A204.1 (cell line): Measurements from ENCODE around the gene MYOZ3.

Experiments used
- FAIRE-seq: peaks from 2 replicates; lab custom pipeline; 2012; peaks lifted over from hg19 to GRCh38; lab: Jason Lieb, UNC

Gene MYOZ3

DNA sequence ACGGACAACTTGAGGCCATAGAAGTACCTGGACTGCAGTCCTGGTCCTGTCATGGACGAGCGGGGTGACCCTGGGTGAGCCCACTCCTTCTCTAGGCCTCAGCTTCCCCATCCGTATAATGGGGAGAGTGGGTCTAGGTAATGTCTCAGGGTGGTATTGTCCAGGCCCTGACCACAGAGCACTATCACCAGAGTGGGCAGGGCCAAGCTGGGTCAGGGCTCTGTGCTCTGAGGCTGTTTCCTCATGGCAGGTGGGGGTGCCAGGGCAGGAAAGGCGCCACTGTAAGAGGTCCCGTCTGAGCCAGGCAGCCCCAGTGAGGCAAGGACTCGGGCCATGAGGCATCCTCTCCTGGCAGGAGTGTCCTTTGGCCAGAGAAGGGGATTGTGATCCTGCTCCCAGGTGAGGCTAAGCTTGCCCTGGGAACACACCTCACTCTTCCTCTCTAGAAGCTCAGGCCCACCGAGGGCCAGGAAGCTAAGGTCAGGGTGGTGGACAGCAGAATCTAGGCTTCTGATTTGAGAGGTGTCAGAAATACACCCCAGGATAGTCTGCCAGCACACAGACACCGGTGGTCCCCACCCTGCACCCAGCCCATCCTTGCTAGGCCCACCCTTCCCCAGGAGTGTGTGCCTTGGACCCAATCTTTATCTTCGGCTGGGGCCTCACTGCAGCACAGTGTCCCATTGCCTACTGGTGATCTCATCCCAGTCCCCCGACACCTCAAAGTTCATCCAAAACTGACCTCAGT lies 1.5 kb upstream of the MYOZ3 start:
- FAIRE-seq, result no peak

DNA sequence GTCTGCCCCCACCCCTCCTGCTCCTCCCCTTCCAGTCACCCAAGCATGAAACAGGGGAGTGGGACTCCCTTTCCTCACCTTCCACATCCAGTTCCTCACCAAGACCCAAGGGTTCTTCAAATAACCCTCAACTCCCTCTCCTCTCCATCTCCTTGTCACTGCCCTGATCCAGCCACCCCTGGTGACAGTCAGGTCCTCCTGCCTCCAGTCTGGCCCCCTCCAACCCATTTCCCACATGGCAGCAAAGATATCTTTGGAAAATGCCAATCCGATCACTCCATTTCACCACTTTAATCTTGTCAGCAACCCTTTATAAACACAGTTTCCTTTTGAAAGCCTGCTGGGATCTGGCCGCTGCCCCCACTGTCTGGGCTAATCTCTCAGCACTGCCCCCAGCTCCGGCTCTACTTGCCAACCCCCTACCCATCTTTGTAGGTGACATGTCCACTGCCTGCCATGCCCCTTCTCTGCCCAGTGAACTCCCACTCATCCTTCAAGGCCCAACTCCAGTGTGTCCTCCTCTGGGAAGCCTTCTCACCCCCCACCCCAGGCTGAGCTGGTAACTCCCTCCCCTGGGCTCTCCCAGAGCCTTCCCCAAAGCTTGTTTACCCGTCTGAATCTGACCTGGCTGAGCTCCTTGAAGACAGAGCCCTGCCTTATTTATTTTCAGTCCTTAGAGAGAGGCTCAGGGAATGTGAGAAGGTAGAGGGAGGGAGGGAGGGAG lies 781 bp upstream of the MYOZ3 start:
- no peak for FAIRE-seq

DNA sequence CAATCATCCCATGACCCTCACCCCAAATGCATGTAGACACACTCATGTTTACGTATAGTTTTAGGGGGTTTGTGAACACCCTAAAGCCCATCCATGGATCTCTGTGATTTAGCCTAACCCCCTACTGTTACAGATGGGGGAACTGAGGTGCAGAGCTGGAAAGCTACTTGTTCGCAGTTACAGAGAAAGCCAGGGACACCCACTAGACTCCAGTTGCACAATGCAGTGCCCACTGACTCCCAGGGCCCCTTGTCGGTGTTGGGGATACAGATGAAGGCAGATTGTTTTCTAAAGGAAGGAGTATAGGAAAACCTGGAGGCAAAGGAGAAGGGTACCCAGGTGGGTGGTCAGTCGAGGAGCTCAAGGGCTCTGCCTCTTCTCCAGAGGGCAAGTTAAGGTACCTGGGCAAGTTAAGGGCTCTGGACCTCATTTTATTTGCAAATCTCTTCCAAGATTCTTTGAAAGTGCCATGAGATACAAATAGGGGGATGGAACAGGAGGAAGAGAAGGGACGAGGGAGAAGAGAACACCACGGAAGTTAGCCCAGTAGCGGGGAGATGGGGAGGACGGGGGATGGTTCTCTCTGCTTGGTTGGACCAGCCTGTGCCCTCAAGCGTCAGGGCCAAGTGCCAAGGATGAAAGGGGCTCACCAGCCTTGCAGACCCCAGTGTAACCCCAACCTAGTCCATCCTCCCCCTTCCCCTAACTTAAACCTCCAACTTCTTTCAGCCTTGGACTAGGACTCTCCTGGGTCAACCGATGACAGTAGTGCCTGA lies 958 bp downstream of the MYOZ3 start:
- FAIRE-seq, result no peak

DNA sequence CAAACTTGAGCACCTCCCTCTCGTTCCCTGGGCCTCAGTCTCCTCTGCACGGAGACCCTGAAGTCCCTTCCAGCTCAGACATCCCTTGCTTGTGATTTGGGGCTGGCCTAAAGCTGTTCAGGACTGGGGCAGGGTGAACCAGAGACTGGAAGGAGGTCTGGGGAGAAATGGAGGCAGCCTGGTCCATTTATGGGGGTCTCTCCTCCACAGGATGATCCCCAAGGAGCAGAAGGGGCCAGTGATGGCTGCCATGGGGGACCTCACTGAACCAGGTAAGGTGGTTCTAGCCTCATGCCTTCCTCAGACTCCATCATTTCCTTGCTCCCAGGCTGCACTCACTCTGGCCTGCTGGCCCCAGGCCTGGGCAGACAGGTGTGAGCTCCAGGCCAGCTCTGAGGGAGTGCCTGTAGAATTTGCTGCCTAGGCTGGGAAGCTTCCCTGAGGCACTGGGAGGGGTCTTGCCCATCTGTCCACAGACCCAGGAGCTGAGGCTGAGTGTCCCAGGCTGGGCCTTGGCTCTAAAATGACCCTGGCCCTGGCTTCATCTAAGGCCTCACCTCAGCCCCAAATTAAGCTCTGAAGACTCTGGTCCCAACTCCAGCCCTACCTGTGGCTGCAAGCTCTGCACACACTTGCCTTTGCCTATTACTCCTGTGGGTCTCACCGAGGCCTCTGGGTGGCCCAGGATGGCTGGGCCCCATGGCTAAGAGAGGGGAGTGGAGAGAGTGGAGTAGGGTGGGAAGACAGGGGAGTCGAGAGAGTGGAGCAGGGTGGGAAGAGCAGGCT lies 1.9 kb downstream of the MYOZ3 start:
- no peak for FAIRE-seq

DNA sequence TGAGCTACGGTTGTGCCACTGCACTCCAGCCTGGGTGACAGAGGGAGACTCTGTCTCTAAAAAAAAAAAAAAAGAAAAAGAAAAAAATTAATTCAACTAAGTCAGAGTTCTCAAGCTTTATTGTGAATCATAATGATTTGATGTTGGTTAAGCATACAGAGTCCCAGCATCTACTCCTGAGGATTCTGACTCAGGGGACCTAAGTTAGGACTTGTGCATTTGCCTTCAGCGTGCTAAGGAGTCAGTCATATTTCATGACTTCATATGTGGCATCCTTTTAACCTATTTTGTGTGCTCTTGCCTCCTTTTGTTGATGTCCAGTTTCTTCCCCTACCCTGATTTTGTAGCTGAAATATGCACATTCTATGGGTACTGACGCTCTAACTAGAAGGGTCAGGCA lies 2.9 kb downstream of the MYOZ3 start:
- FAIRE-seq, result no peak

DNA sequence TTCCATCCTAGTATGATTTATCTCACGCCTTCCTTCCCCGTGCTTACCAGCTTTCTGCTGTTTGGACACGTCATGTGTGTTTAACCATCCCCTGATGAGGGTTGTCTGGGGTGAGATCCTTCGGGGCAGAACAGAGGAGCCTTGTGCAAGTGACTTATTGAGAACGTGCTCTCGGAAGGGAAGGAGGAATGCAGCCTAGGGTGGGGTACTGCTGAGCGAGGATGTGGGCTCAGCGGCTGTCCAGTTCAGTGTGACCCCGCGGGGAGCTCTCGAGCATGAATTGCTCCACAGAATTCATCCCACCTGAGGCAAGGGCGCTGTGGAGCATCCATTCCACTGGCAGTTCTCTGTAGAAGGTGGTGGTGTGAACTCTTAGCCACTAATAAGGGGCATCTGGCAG lies 4.0 kb downstream of the MYOZ3 start:
- FAIRE-seq, result no peak

DNA sequence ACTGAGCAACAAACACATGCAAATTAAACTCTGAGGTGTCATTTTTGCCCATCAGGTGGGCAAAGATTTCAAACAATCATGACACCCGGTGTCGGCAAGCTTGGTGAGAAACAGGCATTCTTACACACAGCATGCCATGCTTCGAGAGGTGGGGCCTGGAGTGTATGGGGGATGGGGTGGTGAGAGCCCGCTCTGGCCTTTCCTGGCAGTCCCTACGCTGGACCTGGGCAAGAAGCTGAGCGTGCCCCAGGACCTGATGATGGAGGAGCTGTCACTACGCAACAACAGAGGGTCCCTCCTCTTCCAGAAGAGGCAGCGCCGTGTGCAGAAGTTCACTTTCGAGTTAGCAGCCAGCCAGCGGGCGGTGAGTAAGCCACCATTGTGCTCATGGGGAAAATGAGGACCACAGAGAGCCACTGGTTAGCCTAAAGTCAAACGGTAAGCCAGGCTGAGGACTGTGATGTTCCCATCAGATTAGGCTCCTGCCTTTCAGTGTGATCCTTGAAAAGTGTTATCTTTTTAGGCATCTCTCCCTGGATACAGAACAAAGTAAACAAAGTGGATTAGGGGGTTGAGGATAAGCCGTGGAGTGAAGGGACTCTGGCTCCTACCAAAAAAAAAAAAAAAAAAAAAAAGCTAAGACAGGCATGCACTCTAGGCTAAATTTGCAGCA lies 9.4 kb downstream of the MYOZ3 start:
- no peak for FAIRE-seq

DNA sequence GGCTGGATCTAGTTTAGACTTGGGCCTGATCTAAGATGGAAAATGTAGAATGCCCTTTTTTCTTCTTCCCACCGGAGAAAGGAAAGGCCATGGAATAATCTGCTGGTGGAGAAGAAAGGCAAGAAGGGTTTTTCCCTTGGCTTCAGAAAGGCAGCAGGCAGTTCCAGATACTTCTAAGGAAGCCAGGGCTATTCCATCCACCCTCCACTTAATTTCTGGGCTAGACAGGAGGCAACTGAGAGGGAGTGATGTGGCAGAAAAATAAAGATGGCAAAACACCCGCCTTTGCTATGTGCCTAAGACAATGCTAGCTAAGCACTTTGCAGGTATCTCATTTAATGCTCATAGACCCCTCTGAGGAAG lies 9.9 kb downstream of the MYOZ3 start:
- FAIRE-seq, result no peak

DNA sequence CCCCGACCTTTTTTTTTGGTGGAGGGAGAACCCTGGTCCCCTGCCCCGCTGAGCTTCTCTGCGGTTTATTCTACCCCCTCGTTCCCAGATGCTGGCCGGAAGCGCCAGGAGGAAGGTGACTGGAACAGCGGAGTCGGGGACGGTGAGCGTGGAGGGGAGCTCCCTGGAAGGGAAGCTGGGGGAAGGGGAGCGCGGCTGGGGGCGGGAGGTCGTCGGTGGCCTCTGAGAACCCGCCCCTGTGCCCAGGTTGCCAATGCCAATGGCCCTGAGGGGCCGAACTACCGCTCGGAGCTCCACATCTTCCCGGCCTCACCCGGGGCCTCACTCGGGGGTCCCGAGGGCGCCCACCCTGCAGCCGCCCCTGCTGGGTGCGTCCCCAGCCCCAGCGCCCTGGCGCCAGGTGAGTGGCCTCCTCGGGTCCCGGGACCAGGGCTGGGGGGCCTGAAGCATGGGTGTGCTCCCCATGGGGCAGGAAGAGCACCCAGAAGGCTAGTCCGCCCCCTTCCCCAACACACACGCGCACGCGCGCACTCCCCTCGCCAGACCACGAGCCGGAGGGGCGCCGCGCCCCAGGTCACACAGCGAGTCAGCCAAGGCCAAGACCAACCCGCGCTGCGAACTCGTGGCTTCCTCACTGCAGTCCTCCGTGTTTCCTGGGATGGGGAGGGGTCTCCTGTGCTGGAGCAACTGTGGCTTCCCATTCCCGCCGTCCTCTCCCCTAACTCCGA lies 10.6 kb downstream of the MYOZ3 start:
- FAIRE-seq, result no peak

DNA sequence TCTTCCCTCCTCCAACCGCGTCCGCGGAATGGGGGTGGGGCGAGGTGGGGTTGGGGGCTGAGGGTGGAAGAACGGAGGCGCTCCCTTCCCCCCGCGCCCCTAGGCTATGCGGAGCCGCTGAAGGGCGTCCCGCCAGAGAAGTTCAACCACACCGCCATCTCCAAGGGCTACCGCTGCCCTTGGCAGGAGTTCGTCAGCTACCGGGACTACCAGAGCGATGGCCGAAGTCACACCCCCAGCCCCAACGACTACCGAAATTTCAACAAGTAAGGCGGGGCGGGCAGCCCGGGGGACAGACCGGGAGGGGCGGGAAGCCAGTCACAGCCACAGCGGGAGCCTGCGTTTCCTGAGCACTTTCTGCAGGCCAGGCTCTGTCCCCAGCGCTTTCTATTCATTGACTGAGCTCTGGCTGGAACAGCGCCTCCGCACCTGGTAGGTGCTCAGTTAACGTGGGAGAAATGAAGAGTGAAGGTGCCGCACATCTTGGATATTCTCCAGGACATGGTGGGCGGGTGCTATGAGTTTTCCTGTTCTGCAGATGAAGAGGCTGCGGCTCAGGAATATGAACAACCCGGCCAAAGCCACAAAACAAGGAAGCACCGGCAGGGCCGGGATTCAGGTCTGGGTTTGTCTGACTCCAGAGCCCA lies 11.3 kb downstream of the MYOZ3 start:
- no peak for FAIRE-seq

DNA sequence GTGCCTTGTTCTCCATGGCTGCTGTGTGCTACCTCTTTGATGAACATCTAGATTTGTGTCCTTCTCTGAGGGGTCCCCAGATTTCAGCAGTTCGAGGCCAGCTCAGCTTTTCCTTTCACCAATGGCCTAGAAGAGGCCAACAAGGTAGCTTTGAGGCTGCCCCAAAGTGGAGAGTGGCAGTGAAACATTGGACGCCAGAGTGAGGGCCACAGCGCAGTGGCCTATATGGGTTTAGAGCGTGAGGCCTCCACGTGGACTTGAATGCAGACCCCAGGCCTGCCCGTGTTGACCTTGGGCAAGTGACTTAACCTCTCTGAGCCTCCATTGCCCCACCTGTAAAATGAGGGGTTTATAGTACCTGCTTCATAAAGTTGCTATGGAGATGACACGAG lies 11.8 kb downstream of the MYOZ3 start:
- FAIRE-seq, result no peak

DNA sequence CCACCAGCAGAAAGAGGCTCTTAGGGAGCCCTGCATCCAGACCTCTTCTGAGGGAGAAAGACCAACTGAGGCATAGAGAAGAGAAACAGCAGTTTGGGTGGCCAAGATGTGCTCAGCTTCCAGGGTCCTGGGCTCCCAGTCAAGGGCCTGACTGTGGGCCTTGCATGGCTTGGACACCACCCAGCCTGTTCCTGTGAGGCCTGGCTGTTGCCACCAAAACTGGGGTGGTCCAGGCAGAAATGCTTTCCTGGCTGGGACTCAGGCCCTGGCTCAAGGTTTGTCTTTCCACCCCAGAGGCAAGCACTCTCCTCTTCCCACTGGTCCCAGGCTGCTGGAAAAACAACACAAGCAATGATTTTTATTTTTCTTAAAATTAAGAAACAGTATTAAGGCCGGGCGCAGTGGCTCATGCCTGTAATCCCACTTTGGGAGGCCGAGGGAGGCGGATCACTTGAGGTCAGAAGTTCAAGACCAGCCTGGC lies 13.3 kb downstream of the MYOZ3 start:
- no peak for FAIRE-seq

DNA sequence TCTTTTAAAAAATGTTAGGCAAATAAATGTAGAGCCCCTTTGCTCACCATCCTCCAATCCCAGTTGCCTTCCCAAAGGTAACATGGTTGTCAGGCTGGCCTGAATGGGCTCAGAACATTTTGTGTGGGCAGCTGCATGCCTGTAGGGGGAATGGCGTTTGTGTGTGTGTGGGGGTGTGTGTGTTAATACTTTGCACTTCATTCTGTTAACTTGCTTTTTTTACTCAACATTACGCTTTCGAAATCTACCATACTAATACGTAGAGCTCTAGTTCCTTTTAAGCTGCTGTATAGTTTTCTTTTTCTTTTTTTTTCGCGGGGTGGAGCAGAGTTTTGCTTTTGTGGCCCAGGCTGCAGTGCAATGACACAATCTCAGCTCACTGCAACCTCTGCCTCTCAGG lies 14.0 kb downstream of the MYOZ3 start:
- no peak for FAIRE-seq

DNA sequence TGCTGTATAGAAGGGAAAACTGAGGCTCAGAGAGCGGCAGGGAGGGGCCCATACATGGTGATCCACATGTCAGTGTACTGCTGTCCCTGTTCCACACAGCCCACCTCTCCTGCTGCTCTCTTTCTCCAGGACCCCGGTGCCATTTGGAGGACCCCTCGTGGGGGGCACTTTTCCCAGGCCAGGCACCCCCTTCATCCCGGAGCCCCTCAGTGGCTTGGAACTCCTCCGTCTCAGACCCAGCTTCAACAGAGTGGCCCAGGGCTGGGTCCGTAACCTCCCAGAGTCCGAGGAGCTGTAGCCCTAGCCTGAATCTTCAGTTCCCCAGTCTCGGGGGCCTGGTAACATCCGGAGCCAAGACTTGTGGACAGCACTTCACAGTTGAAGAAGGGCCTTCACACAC lies 15.5 kb downstream of the MYOZ3 start:
- no peak for FAIRE-seq

DNA sequence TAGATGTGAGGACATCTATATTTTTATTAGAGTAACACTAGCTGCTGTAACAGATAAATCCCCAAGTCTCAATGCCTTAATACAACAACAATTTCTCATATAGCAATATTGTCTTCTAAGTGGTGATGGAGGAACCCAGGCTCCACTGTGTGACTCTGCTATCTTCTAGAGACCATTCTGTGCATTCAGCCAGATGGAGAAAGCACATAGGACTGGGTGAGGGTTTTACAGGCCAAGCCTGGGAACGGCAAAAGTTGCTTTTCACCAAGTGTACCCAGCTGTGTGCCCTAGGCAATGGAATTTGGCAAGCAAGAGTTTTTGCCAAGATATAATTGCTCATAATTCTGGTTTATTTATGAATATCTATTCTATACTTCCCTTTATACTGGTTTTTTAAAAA lies 28.1 kb downstream of the MYOZ3 start:
- no peak for FAIRE-seq

DNA sequence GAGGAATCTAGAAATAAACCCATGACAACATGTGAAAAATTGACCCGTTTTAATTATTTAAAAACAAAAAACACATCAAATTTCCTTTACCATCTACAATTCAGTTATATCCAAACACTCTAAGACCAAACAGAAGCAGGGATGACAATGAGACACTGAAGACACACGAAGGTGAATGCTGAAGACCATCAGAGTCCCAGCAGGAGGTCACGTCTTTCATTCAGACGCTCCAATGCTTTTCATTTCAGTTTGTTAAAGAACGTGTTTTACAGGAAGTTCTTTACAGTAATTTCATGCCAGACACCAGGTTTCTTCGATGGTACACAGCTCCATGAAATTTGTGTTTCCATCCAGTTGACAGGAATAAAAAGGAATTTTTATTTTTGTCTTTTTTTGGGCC lies 29.7 kb downstream of the MYOZ3 start:
- FAIRE-seq, result no peak

DNA sequence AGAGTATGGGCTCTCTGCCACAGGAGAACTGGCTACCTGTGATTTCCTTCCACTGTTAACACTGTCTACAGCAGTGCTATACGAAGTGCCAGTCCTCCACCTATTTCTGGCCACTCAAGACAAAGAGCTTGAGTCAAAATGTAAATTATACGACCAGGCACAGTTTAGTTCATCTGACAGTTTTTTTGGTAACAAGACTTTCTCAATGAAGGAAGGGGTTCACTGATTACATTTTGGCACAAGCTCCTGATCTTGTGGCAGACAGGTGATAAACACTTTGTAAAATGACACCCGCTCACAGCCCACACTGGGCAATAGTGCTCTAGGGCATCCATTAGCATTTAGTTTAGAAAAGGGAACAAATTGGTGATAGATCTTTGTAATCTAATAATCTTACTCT lies 31.2 kb downstream of the MYOZ3 start:
- no peak for FAIRE-seq

DNA sequence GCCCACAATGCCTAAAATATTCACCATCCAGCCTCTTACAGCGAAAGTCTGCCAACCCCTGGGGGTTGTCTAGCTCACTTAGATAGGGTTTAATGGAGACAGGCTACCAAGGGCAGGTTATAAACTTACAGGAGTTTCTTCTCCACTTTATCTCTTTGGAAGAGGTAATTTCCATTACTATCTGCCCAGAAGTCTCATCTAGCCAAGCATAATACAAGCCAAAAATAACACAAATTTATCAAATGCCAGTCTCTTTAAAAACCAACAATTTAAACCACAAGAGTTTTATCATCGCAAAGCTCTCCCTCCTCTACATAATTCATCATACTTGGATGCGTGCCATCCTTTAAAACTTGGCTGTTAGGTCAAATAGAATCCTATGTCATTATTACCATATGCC lies 33.6 kb downstream of the MYOZ3 start:
- no peak for FAIRE-seq

DNA sequence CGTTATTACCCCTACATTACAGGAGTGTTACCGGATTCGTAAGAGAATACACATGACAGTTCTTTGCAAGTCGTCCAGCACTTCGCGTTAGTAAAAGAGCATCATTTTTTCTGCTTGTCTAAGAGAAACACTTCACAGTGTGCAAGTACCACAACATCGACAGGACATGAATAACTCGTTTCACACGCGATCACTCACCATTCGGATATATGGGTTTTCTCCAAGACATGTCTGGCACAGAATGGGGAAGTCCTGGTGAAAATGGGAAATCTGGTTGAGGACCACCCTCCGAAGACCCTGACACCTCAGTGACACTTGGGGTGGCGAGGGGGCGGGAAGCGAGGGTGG lies 39.2 kb downstream of the MYOZ3 start:
- FAIRE-seq, result no peak

DNA sequence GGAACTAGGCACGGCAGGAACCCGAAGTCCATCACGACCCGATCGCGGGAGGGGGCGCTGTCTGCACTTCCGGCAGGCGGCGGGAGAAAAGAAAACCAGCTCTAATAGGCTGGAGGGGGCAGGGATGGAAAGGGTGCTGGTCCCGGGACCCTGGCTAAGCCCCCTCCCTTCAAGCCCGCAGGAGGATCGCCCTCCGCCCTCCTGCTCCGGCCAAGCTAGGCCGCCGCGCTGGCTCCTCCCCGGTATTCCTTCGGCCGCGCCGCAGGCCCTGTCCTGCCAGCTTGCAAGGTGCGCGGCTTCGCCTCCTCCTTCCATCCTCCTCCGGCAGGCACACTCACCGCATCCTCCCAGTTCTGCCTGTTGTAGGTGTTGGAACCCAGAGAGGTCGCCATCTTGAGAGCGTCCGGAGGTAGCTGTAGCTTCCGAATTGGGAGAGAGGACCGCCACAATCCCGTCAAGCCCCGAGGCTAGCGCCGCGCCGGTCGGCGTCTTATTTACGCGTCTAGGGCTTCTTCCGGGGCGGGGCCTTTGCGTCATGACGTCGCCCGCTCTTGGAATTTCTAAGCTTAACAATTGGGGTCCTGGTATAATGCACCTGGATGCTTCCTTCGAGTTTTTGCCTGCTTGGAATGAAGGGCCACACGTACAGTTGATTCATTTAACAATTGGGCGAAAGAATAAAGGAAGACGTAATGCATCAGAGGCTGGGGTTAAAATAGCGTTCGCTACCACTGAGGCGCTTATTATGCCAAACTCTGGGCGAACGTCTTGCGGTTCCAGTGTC lies 39.7 kb downstream of the MYOZ3 start, which contains the start of gene RBM22:
Gene RBM22 (minus strand): TSS at position 469 of the 784 bp plus-strand sequence. CDS start 77 bp downstream, at position 392.
- peak; percentile 71 for FAIRE-seq
